Astrocyte (in vitro differentiated cells and primary cell): ENCODE data around the gene WTIP. TPM values are rescaled to one million over a fixed set of nuclear protein-coding genes. Genes with fewer than 3 reads are reported as not detected.
"Not testable (repeated sequence)": the region's sequence is repeated elsewhere in the genome, so short reads cannot be mapped to it uniquely, and the experiment has no call there.

Experiments used
- DNase-seq: peaks from one replicate; pipeline ENCODE4 v3.0.0-alpha.2; 2010; ENCODE audit warnings: low read depth
- FAIRE-seq: peaks from 2 replicates; lab custom pipeline; 2011; peaks lifted over from hg19 to GRCh38; lab: Jason Lieb, UNC
- H2AFZ ChIP-seq: 2 replicates; pipeline ENCODE4 v1.6.0; 2012; ENCODE audit warnings: low read depth, low read length, inconsistent platforms
- H3K27ac ChIP-seq: 2 replicates; pipeline ENCODE4 v1.5.1; 2011; ENCODE audit warnings: low read depth, low read length, inconsistent platforms
- H3K27me3 ChIP-seq: 2 replicates; pipeline ENCODE4 v1.6.0; 2011; ENCODE audit warnings: low read length, inconsistent platforms; ENCODE audit not compliant: insufficient read depth
- H3K36me3 ChIP-seq: 2 replicates; pipeline ENCODE4 v1.5.1; 2011; ENCODE audit warnings: low read length, inconsistent platforms; ENCODE audit not compliant: insufficient read depth
- H3K4me1 ChIP-seq: 2 replicates; pipeline ENCODE4 v1.5.1; 2011; ENCODE audit warnings: low read length, inconsistent platforms; ENCODE audit not compliant: insufficient read depth
- H3K4me2 ChIP-seq: 2 replicates; pipeline ENCODE4 v1.6.0; 2012; ENCODE audit warnings: low read length, inconsistent platforms
- H3K4me3 ChIP-seq: 2 replicates; pipeline ENCODE4 v1.5.1; 2011; ENCODE audit warnings: low read depth, mild to moderate bottlenecking, low read length, inconsistent platforms; ENCODE audit not compliant: insufficient read depth
- H3K79me2 ChIP-seq: 2 replicates; pipeline ENCODE4 v1.6.0; 2012; ENCODE audit warnings: mild to moderate bottlenecking, low read length, inconsistent platforms; ENCODE audit not compliant: insufficient read depth
- H3K9ac ChIP-seq: 2 replicates; pipeline ENCODE4 v1.6.0; 2012; ENCODE audit warnings: mild to moderate bottlenecking, low read length, inconsistent platforms
- H3K9me3 ChIP-seq: 2 replicates; pipeline ENCODE4 v1.5.1; 2012; ENCODE audit warnings: low read depth, mild to moderate bottlenecking, low read length, inconsistent platforms; ENCODE audit not compliant: insufficient read depth
- H4K20me1 ChIP-seq: 2 replicates; pipeline ENCODE4 v1.6.0; 2012; ENCODE audit warnings: low read length, inconsistent platforms; ENCODE audit not compliant: insufficient read depth
- H3K27ac Mint-ChIP-seq: one replicate; pipeline ENCODE4 v1.8.0; 2021; ENCODE audit warnings: mild to moderate bottlenecking, mixed read lengths; ENCODE audit not compliant: unreplicated experiment
- H3K27me3 Mint-ChIP-seq: one replicate; pipeline ENCODE4 v1.8.0; 2021; ENCODE audit warnings: low read depth, mixed read lengths; ENCODE audit not compliant: unreplicated experiment
- H3K36me3 Mint-ChIP-seq: one replicate; pipeline ENCODE4 v1.8.0; 2021; ENCODE audit warnings: low read depth, mixed read lengths; ENCODE audit not compliant: unreplicated experiment
- H3K4me1 Mint-ChIP-seq: one replicate; pipeline ENCODE4 v1.8.0; 2021; ENCODE audit warnings: low read depth, mixed read lengths; ENCODE audit not compliant: unreplicated experiment
- H3K4me3 Mint-ChIP-seq: one replicate; pipeline ENCODE4 v1.8.0; 2021; ENCODE audit warnings: mild to moderate bottlenecking, moderate library complexity, mixed read lengths; ENCODE audit not compliant: unreplicated experiment
- H3K9me3 Mint-ChIP-seq: one replicate; pipeline ENCODE4 v1.8.0; 2021; ENCODE audit warnings: mild to moderate bottlenecking, mixed read lengths; ENCODE audit not compliant: unreplicated experiment
- EZH2 ChIP-seq: IDR thresholded peaks from 2 replicates; pipeline ENCODE4 v1.6.1; 2012; ENCODE audit warnings: mild to moderate bottlenecking, low read length, inconsistent platforms; ENCODE audit not compliant: insufficient read depth
- total RNA-seq: library from RNA; stranded (reverse); gene quantifications from 2 replicates; pipeline ENCODE4 v1.2.1, GENCODE V29; 2021
- TF ChIP-seq, protein P1 (sequence below): IDR thresholded peaks from 2 replicates; pipeline ENCODE4 v1.5.1; 2011; ENCODE audit warnings: low read depth, mild to moderate bottlenecking, inconsistent platforms, low read length, moderate library complexity; ENCODE audit not compliant: insufficient read depth

Gene WTIP
- total RNA-seq, 1 donor from 2014 or later = 32.5 TPM

DNA sequence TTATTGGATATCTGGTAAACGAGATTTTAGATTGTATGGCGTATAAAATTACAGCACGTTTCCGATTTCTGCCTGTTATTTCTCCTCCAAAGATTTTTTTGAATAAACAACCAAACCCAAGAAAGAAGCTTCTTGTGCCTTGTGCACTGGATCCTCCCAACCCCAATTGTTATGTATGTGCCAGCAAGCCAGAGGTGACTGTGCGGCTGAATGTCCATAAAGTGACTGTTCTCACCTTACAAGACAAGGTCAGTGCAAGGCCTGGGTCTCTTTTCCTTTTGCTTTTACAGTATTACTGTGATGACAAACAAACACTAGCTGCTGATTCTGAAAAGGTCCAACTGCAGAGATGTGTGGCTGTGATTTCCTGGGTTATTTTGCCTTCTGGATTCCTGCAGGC is 22.9 kb upstream of the WTIP start:
- Histone ChIP-seq H2AFZ (no peak overlapping the region), H4K20me1 (peaks cover 64% of the 10 kb centered on the region), H3K9me3 (no peaks in the 10 kb centered on the region), H3K4me2 (no peak overlapping the region), H3K79me2 (peaks cover 70% of the 10 kb centered on the region), H3K36me3 (peaks cover 62% of the 10 kb centered on the region), H3K9ac (no peak overlapping the region), H3K27ac (no peak overlapping the region), H3K27me3 (no peaks in the 10 kb centered on the region), H3K4me3 (no peak overlapping the region), H3K4me1 (no peaks in the 10 kb centered on the region)
- FAIRE-seq (no peak), DNase-seq (no peak)
- Mint-ChIP-seq H3K27ac (no peak overlapping the region), H3K27me3 (no peaks in the 10 kb centered on the region), H3K9me3 (no peaks in the 10 kb centered on the region), H3K4me3 (no peak overlapping the region), H3K4me1 (peaks cover 8% of the 10 kb centered on the region), H3K36me3 (peaks cover 19% of the 10 kb centered on the region)
- TF ChIP-seq, protein P1, sequence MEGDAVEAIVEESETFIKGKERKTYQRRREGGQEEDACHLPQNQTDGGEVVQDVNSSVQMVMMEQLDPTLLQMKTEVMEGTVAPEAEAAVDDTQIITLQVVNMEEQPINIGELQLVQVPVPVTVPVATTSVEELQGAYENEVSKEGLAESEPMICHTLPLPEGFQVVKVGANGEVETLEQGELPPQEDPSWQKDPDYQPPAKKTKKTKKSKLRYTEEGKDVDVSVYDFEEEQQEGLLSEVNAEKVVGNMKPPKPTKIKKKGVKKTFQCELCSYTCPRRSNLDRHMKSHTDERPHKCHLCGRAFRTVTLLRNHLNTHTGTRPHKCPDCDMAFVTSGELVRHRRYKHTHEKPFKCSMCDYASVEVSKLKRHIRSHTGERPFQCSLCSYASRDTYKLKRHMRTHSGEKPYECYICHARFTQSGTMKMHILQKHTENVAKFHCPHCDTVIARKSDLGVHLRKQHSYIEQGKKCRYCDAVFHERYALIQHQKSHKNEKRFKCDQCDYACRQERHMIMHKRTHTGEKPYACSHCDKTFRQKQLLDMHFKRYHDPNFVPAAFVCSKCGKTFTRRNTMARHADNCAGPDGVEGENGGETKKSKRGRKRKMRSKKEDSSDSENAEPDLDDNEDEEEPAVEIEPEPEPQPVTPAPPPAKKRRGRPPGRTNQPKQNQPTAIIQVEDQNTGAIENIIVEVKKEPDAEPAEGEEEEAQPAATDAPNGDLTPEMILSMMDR = no peak

DNA sequence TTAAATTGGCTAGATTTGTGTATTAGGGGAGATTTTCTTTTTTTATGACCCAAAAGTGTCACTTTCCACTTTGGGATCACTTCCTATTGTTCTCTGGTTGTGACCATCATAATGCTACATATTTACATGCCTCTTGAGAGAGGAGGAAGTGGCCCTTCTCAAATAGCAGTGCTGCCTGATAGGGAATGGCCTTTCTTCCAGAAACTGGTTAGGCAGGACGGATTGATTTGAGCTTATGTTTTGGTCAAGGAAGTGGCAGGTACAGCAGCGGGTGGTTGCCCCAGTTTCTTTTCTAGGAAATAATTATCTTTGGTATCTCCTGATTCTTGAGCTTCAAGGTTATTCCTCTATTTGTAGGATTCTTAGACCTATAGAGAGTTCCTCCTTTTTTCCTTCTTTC is 21.9 kb upstream of the WTIP start:
- no peak overlapping the region for H2AFZ ChIP-seq
- H3K36me3 ChIP-seq = peaks cover 60% of the 10 kb centered on the region
- H3K9me3 ChIP-seq = no peaks in the 10 kb centered on the region
- H4K20me1 ChIP-seq = peaks cover 61% of the 10 kb centered on the region
- no peaks in the 10 kb centered on the region for H3K4me1 ChIP-seq
- H3K9me3 Mint-ChIP-seq = no peaks in the 10 kb centered on the region
- H3K4me3 Mint-ChIP-seq = no peak overlapping the region
- peaks cover 71% of the 10 kb centered on the region for H3K79me2 ChIP-seq
- H3K9ac ChIP-seq = no peak overlapping the region
- no peak for TF ChIP-seq EZH2
- TF ChIP-seq, protein P1 = no peak
- no peaks in the 10 kb centered on the region for H3K27me3 Mint-ChIP-seq
- no peak overlapping the region for H3K27ac Mint-ChIP-seq
- DNase-seq (no peak), FAIRE-seq (no peak)
- H3K4me3 ChIP-seq = no peak overlapping the region
- no peak overlapping the region for H3K27ac ChIP-seq
- H3K4me1 Mint-ChIP-seq = peaks cover 8% of the 10 kb centered on the region
- H3K4me2 ChIP-seq = no peak overlapping the region
- H3K36me3 Mint-ChIP-seq = peaks cover 19% of the 10 kb centered on the region
- no peaks in the 10 kb centered on the region for H3K27me3 ChIP-seq

DNA sequence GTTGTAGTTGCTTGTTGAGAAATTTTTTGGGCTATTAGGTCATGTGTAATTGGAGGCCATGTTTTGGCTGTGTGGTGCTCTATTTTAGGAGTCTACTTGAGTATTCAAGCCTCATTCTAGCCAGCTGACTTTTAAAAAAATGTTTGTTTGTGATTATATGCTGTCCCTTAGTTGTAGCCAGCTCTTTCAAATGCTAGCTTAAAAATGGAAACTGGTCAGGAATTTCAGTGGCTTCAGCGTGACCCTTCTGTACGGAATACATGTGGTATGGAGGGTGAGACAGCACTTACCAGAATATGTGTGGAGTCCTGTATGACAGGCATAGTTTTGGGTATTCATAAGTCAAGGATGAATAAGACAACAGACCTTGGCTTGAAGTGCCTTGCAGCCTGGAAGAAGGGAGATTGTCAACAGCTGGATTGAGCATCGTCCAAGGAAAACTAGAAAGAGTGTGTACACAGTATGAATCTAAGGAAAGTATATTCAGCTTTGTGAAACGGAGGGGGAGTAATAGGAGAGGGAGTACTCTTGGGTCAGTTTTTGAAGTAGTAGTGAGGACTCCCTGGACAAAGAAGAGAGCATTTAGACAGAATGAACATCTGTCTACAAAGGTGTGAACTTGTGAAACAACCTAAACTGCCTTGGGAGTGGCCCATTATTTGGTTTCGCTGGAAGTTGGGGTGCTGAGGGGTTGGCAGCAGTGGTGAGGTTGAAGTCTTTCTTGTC is 20.0 kb upstream of the WTIP start:
- TF ChIP-seq, protein P1 = no peak
- TF ChIP-seq EZH2 = no peak
- Histone ChIP-seq H3K9me3 (no peaks in the 10 kb centered on the region), H2AFZ (no peak overlapping the region), H3K4me1 (no peaks in the 10 kb centered on the region), H3K36me3 (peaks cover 58% of the 10 kb centered on the region), H3K9ac (no peak overlapping the region), H3K27ac (no peak overlapping the region), H3K27me3 (no peaks in the 10 kb centered on the region), H4K20me1 (peaks cover 64% of the 10 kb centered on the region), H3K4me3 (no peak overlapping the region), H3K4me2 (no peak overlapping the region), H3K79me2 (peaks cover 58% of the 10 kb centered on the region)
- Mint-ChIP-seq H3K4me3 (no peak overlapping the region), H3K4me1 (peaks cover 8% of the 10 kb centered on the region), H3K27ac (no peak overlapping the region), H3K36me3 (peaks cover 19% of the 10 kb centered on the region), H3K9me3 (no peaks in the 10 kb centered on the region), H3K27me3 (no peaks in the 10 kb centered on the region)
- no peak for FAIRE-seq
- DNase-seq = peak; percentile 25

DNA sequence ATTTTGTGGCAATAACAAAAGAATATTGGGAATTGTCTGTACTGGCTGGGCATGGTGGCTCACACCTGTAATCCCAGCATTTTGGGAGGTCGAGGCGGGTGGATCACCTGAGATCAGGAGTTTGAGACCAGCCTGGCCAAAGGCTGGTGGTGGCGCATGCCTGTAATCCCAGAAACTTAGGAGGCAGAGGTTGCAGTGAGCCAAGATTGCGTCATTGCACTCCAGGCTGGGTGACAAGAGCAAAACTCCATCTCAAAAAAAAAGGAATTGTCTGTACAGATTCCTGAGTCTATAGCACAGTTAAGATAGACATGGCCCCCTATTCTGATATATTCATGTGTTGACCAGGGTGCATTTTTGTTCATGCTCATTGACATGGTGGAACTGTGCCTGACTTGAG is 16.8 kb upstream of the WTIP start:
- H3K9ac ChIP-seq, H2AFZ ChIP-seq, H3K27me3 Mint-ChIP-seq, H3K4me3 ChIP-seq, H3K27ac Mint-ChIP-seq, H3K27me3 ChIP-seq, H3K9me3 Mint-ChIP-seq, FAIRE-seq, H3K4me2 ChIP-seq, H3K27ac ChIP-seq, H3K4me1 Mint-ChIP-seq, H3K4me3 Mint-ChIP-seq, DNase-seq, H3K4me1 ChIP-seq, H3K9me3 ChIP-seq: not testable (repeated sequence)
- Histone ChIP-seq H3K79me2 (peaks cover 37% of the 10 kb centered on the region), H3K36me3 (peaks cover 59% of the 10 kb centered on the region), H4K20me1 (peaks cover 58% of the 10 kb centered on the region)
- peaks cover 22% of the 10 kb centered on the region for H3K36me3 Mint-ChIP-seq
